HG02840 (cell line): ENCODE measurements around the gene ARHGAP18.

ENCODE experiments used
- ATAC-seq: cut with Tn5 transposase; IDR thresholded peaks from one replicate; pipeline ENCODE4 v1.9.1; 2021; ENCODE audit warnings: mild to moderate bottlenecking, moderate library complexity, moderate number of reproducible peaks; ENCODE audit not compliant: unreplicated experiment, low FRiP score

The ARHGAP18 gene

GRCh38 chr6:129552413-129552812 is 157.6 kb downstream of the ARHGAP18 start:
- ATAC-seq: no peak

DNA sequence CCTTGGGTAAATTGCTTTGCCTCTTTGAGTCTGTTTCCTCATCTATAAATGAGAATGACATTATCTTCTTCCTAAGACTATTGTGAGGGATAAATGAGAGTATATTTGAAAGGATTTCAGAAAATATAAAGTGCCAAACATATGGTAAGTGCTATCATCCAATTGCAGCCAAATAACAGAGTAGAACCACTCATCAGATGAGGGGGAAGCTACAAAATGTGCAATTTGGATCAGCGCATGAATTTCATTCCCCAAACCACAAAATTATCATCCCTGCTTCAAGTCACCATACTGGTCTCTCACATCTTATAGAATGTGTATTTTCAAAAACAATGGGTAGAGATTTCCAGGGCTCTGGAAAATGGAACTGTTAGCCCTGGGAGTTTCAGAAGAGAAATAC is 158.5 kb downstream of the ARHGAP18 start:
- no peak for ATAC-seq

DNA sequence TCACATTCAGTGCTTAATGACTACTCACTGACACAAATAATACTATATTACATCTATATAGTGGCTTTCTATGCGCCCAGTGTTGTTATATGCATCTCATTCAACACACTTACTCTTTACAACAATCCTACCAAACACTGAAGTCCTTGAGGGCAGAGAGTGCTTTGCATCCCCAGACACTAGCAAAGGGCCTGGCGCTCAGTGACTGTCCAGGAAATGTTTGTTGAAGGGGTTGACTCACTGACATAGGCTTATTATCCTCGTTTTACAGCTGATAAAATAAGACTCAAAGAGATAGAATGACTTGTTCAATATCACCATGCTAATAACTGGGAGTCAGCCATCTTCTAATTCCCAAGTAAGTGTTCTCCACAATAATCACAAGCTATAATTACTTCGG is 163.3 kb downstream of the ARHGAP18 start:
- no peak for ATAC-seq

DNA sequence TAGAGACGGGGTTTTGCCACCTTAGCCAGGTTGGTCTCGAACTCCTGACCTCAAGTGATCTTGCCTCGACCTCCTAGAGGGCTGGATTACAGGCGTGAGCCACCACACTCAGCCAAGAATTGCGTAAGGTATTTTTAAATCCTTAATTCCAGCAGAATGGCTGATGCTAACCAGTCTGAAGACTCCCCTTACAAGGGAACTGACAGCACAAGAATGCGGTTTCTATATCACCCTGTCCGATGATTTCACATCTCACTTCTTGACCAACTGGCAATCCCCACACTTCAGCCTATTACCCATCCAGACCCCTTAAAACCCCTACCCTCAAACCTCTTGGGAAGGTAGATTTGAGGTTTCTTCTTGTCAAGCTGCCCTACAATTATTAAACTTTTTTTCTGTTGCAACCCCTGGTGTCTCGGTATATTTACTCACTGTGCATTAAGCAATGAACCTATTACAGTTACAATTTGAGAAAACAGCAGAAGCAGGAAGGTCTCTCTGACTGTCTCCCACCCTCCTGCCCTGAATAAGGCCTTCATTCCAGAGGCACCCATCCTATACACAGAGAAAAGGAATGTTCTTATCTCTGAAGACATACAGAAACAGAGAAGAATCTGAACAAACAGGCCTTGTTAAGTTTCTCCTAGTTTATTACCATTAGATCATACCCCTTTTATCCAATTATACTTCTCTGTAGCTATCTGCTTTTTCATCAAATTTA is 164.9 kb downstream of the ARHGAP18 start:
- ATAC-seq: no peak

DNA sequence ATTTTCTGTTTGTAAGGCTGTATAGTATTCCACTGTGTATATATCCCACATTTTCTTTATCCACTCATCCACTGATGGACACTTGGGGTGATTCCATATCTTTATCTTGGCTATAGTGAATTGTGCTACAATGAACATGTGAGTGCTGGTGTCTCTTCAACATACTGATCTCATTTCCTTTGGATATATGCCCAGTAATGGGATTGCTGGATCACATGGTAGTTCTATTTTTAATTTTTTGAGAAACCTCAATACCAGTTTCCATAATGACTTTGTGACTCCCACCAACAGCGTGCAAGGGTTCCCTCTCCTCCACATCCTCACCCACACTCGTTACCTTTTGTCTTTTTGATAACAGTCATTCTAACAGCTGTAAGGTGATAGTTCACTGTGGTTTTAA is 166.0 kb downstream of the ARHGAP18 start:
- ATAC-seq: no peak

GRCh38 chr6:129542705-129543104 is 167.3 kb downstream of the ARHGAP18 start:
- no peak for ATAC-seq

- ATAC-seq: no peak
Measured at GRCh38 chr6:129539032-129539431, 170.9 kb downstream of the ARHGAP18 start.

DNA sequence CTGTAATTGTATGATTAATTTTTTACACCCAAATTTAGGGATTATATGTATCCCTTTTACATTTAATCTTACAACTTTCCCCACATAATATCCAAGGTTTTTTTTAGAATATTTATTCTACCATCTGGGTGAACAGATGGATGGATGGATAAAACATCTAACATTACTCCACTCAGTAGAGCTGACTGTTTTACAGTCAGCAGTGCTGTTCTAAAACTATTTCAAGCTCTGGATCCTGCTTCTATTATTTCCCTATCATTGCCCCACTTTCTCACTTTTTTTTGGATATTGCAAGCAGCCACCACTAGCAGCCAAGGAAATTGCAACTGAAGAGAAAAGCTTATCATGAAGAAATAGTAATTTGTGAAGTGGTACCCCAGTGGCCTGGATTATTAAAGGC is 173.7 kb downstream of the ARHGAP18 start:
- ATAC-seq: no peak

GRCh38 chr6:129534926-129535325 is 175.1 kb downstream of the ARHGAP18 start:
- no peak for ATAC-seq
